HG03159 (cell line): Measurements from ENCODE around the gene GPHA2.

Experiments used
- ATAC-seq: cut with Tn5 transposase; IDR thresholded peaks from one replicate; pipeline ENCODE4 v1.9.1; 2021; ENCODE audit warnings: mild to moderate bottlenecking, moderate library complexity; ENCODE audit not compliant: unreplicated experiment

Gene GPHA2

DNA sequence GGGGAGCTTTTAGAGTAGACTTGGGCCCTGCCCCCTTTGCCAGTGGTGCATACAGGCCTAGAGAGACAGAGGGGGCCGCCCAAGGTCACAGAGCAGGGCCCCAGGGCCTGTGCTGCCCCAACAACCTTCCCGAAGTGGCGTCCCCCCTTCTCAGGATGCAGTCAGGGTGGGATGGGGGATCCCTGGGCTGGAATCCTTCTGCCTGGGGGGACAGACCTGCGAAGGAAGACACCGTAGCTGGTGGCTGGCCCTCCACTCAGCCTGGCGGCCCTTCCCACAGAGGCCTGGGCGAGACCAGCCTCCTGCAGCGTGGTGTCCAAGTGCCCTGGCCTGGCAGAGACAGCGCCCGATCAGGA lies 42.9 kb downstream of the GPHA2 start:
- no peak for ATAC-seq

- ATAC-seq, result no peak
Measured at GRCh38 chr11:64892411-64892831, 43.3 kb downstream of the GPHA2 start.

DNA sequence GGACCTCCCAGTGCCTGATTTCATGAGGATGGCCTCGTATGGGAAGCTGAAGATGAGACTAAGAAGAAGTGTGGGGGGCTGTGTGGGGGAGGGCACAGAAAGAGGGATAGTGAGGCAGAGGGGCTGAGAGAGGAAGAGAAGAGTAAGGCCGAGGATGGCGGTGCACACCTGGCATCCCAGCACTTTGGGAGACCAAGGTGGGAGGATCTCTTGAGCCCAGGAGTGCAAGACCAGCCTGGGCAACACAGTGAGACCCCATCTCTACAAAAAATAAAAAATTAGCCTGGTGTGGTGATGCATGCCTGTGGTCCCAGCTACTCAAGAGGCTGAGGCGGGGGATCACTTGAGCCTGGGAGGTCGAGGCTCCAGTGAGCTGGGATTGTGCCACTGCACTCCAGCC lies 43.8 kb downstream of the GPHA2 start:
- ATAC-seq, result no peak

- ATAC-seq, result no peak
Measured at GRCh38 chr11:64891215-64891848, 44.4 kb downstream of the GPHA2 start.

GRCh38 chr11:64890522-64890939 lies 45.2 kb downstream of the GPHA2 start:
- no peak for ATAC-seq

GRCh38 chr11:64888729-64889511 lies 46.8 kb downstream of the GPHA2 start:
- ATAC-seq, result no peak

DNA sequence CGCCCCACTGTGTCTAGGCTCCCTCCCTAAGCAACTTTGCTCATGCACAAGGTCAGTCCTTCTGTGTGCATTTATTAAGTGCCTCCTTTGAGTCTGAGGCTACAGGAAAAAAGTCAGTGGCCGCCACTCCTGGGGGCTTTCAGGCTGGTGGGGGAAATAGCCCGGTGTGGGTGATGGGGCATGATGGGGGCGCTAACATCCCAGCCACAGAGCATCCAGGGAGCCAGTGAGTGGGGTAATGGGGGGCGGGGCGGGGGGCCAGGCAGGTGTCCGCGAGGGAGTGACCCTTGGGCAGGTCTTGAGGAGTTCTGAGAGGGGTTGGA lies 47.3 kb downstream of the GPHA2 start:
- ATAC-seq, result no peak

GRCh38 chr11:64887757-64888405 lies 47.8 kb downstream of the GPHA2 start:
- ATAC-seq, result peak; percentile 64

DNA sequence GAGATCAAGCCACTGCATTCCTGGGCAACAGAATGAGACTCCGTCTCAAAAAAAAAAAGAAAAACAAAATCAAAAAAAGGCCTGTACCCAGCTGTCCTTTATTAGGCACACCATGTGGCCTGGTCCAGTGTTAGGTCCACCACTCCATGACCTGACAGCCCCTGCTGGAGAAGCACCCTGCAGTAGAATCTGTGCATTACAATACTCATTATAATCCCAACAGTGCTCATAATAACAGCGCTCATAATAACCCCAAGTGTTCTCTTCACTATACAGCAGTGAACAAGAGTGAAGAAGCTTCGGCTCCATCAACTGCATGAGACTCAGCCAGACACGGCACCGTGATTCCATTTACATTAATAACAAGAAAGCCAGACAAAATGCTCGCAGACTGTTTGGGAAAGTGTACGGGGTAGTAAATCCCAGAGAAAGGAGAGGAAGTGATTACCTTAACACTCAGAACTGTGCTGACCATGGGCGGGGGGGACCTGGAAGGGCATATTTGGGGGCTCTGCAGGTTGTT lies 48.4 kb downstream of the GPHA2 start:
- no peak for ATAC-seq

- no peak for ATAC-seq
Measured at GRCh38 chr11:64885367-64886286, 50.1 kb downstream of the GPHA2 start.
